Islet precursor cell (in vitro differentiated cells): ENCODE results near the gene MAPKAP1.

ENCODE experiments used
- DNase-seq: peaks from one replicate; pipeline ENCODE4 v3.0.0-alpha.2; 2018

Gene MAPKAP1

DNA sequence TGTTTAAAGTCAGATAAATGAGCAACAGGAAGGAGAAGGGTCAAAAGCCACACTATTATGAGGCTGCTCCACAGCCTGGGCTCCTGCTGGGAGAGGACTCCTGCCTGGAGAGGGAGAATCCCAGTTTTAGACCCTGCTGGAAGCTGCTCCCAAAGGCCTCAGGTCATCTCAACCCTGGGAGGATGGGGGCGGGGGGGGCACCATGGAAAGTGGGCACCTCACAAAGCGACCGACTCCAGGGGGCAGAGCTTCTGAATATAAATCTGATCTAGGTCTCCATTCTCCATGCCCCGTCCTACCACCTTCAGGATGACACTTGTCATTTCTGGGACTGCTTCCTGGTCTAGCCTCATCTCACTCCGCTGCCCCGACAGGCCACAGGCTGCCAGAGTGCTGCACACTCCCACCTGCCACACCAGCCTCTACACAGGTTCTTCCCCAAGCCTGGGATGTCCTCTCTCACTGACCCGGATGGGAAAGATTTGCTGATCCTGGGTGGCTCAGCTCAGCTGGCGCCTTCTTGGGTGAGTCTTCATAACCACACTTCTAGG is 262.0 kb downstream of the MAPKAP1 start:
- DNase-seq = no peak

DNA sequence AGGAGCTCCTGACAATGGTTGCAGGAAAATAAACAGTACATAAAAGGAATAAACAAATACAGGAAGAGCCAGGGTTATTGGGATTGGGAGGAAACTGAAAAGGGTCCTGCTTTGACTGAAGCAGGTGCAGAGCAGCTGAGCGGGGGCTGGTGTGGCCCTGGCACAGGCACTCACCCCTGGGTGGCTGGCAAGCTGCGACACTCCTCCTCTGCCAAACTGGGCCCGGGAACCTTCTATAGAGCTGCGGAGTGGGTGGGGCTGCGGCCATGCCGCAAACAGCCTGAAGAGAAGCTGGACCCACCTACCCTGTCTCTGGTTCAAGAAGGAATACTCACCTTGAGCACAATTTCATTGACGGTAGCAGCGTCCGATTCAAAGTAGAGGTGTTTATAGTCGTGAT is 262.8 kb downstream of the MAPKAP1 start:
- DNase-seq = peak; percentile 32

GRCh38 chr9:125443367-125443766 is 263.6 kb downstream of the MAPKAP1 start:
- DNase-seq = no peak

GRCh38 chr9:125442452-125442851 is 264.6 kb downstream of the MAPKAP1 start:
- no peak for DNase-seq

DNA sequence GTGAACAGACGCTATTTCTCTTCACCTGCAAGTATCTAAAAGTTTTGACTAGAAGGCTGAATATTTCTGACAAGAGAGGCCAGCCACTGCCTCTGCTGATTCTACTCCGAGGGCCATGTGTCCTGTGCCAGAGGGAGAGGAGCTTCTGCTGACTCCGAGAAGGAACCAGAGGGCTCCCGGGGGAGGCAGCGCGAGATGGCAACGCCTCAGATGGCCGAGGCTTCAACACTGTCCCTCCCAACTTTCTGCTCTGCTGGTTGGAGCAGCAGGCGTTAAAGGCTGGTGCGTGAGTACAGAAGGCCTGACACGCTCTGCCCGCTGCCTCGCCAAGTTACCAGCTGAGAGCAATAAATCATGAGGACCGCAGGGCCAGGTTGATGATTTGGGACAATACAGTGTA is 266.6 kb downstream of the MAPKAP1 start:
- peak; percentile 46 for DNase-seq

DNA sequence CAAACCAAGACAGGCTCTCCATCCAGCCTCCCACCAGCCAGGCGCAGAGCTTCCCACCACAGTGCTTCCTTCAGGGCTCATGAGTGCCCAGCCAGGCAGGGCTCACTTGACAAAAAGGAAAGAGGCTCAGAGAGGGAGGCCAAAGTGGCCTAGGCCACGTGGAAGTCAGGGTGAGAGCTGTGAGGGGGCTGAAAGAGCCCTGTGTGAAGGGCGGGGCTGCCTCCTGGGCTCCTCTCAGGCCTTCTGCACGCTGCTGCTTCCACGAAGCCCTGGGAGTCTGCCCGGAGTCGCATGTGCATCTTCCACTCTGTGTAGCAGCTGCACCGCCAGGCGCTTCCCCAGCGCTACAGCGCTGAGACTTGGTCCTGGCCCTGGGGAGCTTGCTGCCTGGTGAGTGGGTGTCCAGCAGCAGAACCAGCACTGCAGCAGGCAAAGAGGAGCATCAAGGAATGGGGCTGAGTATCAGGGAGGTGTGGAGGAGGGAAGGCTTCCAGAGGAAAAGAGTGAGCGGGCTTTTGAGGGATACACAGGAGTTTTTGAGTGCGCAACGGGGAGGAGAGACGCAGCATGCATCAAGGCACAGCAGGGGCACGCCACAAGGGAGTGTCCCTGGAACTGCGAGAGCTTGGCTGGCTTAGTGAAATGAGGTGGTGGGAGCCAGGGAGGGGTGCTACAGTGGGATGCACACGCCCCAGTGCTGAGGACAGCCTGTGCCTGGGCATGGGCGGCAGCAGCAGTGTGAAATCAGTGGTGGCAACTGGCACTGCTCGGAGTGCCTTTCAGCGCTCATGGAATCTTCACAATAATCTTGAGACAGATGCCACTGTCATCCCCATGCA is 267.4 kb downstream of the MAPKAP1 start:
- peak; percentile 50 for DNase-seq

- peak; percentile 43 for DNase-seq
These were observed 268.2 kb downstream of the MAPKAP1 start for GRCh38 chr9:125438506-125439433.

DNA sequence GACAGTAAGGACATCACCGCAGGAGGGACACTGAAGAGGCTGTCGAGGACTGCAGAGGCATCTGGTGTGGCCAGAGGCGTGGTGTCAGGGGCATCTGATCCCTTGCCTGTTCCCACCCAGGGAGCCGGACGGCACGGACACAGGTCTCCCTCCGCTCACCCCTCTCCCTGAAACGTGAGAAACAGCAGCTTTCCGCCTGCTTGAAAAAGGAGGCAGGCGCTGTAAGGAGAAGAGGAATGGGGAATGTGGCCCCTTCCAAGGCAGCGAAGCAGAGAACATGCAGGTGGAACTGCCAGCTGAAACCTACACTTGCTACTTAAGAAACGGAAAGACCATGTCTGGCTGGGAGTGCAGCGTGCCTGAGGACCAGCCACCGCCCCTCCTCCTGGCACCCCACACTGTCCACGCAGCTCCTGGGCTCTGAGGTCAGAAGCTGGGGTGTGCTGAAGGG is 269.2 kb downstream of the MAPKAP1 start:
- peak; percentile 44 for DNase-seq

GRCh38 chr9:125436613-125437443 is 270.2 kb downstream of the MAPKAP1 start:
- DNase-seq = peak; percentile 53

DNA sequence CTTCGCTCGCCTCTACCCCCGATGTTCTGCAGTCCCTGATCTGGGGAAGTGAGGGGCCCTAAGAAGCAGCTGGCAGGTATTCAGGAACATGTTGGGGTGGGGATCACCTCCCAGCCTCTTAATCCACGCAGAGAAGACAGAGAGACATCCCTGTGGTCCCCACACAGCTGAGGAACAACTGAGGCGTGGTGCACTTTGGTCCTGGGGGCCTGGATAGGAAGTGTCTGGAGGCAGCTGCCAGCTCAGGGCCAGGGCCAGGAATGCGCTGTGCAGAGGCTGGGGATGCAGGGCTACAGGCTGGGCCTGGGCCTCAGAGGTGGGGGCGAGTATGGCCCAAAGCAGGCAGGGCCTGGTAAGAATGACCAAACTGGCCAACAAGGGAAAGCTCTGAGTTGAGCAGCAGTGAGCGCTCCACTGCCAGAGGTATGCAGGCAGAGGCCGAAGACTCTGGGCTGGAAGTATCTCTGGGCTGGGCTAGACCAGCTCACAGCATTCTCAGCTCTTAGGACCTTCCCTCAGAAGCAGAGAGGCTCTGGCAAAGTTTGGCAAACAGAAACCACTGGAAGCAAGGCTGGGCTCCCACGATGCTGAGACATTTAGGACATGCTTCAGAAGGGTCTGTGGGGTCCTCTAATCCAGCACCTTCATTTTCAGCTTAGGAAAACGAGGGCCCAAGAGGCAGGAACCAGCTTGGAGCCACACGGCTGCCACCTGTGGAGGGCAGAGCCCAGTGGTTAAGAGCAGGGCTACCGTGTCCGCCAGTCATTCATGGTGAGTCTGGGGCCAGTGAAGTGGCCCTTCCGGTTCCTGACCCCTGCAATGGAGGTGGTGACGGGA is 271.0 kb downstream of the MAPKAP1 start:
- DNase-seq = peak; percentile 52

- DNase-seq = peak; percentile 46
These were observed 271.8 kb downstream of the MAPKAP1 start for GRCh38 chr9:125434986-125435775.

DNA sequence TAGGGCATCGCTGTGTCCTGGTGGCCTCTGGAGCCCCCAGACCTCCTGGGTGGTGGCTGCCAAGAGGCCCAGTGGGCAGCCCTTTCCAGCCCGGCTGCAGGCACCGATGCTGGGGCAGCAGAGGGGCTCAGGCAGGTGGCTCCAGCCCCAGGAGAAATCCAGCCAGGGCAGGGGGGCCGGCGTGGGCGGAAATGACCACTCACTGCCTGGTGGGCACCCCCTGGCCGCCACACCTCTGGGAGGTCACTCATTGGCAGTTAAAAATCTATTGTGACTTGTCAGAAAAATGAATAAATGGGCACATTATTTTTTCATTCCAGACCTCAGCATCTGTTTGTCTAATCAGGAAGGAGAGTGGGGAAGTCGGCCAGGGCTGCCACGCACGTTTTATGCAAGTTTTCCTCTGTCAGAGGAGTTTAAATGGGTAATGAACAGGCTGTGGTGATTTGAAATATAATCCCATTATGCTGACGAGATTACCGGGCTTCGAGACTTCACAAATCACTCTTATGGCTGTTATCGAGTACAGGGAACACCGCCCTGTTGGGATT is 273.5 kb downstream of the MAPKAP1 start:
- DNase-seq = peak; percentile 39

- peak; percentile 34 for DNase-seq
These were observed 274.2 kb downstream of the MAPKAP1 start for GRCh38 chr9:125432715-125433385.

- DNase-seq = peak; percentile 53
These were observed 275.2 kb downstream of the MAPKAP1 start for GRCh38 chr9:125431741-125432271.

GRCh38 chr9:125431012-125431305 is 276.0 kb downstream of the MAPKAP1 start:
- DNase-seq = no peak

- DNase-seq = peak; percentile 50
These were observed 276.6 kb downstream of the MAPKAP1 start for GRCh38 chr9:125430161-125431011.

- no peak for DNase-seq
These were observed 277.4 kb downstream of the MAPKAP1 start for GRCh38 chr9:125429476-125430160.

GRCh38 chr9:125428902-125429467 is 278.0 kb downstream of the MAPKAP1 start:
- DNase-seq = no peak
